Endothelial cell of umbilical vein (primary cell): ENCODE results near the gene SIAH1. TPM values are rescaled to one million over a fixed set of nuclear protein-coding genes. Genes with fewer than 3 reads are reported as not detected.

Experiments
- BruUV-seq: library from RNA; stranded (reverse); fragments of 400-500 nt; replicated peaks from 2 replicates; lab custom pipeline; 2021; lab: Mats Ljungman, UMichigan
- CTCF ChIA-PET: fragments of 300-600, 350-600 bp; sonication (Branson Sonifier 250); formaldehyde crosslinking; loops from one replicate; lab custom pipeline; 2021; ENCODE audit warnings: antibody characterized with exemption, inconsistent platforms; lab: Charles Lee
- POLR2A ChIA-PET: fragments of 300-600, 350-600 bp; sonication (Branson Sonifier 250); formaldehyde crosslinking; loops from one replicate; lab custom pipeline; 2021; ENCODE audit warnings: antibody characterized with exemption, inconsistent platforms; lab: Charles Lee
- DNase-seq: peaks from one replicate; pipeline ENCODE4 v3.0.0-alpha.2; 2011; ENCODE audit warnings: low read depth, low spot score
- FAIRE-seq: peaks from 2 replicates; lab custom pipeline; 2011; peaks lifted over from hg19 to GRCh38; lab: Jason Lieb, UNC
- H2AFZ ChIP-seq: 2 replicates; pipeline ENCODE4 v1.6.0; 2012; ENCODE audit warnings: low read depth, low read length, control low read depth, inconsistent platforms
- H3K27ac ChIP-seq: 2 replicates; pipeline ENCODE4 v1.5.1; 2011; ENCODE audit warnings: low read depth, mild to moderate bottlenecking, control low read depth, low read length, moderate library complexity; ENCODE audit not compliant: insufficient read depth
- H3K27me3 ChIP-seq, 2 experiments: 2 replicates each; pipeline versions ENCODE4 v1.6.0 to v1.6.1; 2011; ENCODE audit warnings: low read length in 2 of 2, mixed read lengths in 1 of 2; ENCODE audit not compliant: control insufficient read depth in 2 of 2, insufficient read depth in 2 of 2
- H3K36me3 ChIP-seq, 2 experiments: 2 replicates in 1 of 2; 3 replicates in 1 of 2; pipeline ENCODE4 v1.5.1; 2011; ENCODE audit warnings: low read length in 2 of 2, mild to moderate bottlenecking in 1 of 2, moderate library complexity in 1 of 2; ENCODE audit not compliant: control insufficient read depth in 2 of 2, insufficient read depth in 2 of 2; ENCODE audit errors: extremely low read depth in 1 of 2
- H3K4me1 ChIP-seq: 3 replicates; pipeline ENCODE4 v1.5.1; 2011; ENCODE audit warnings: mild to moderate bottlenecking, low read length; ENCODE audit not compliant: control insufficient read depth, insufficient read depth; ENCODE audit errors: extremely low read depth
- H3K4me2 ChIP-seq: 2 replicates; pipeline ENCODE4 v1.6.1; 2011; ENCODE audit warnings: low read length, control low read depth, mixed read lengths; ENCODE audit not compliant: insufficient read depth
- H3K4me3 ChIP-seq, 3 experiments: fragments of 200-600 bp in 1 of 3; sonication (generic), shearing (Covaris generic) in 1 of 3; replicated peaks in 1 of 3; 2 replicates each; pipeline ENCODE4 v1.5.1; 2011 to 2016; ENCODE audit warnings: control low read depth in 3 of 3, low read length in 3 of 3, mild to moderate bottlenecking in 2 of 3, inconsistent platforms in 1 of 3, low read depth in 1 of 3, moderate library complexity in 1 of 3; ENCODE audit not compliant: insufficient read depth in 1 of 3
- H3K79me2 ChIP-seq: 2 replicates; pipeline ENCODE4 v1.6.0; 2012; ENCODE audit warnings: low read length, inconsistent platforms; ENCODE audit not compliant: control insufficient read depth, insufficient read depth
- H3K9ac ChIP-seq: replicated peaks from 2 replicates; pipeline ENCODE3; 2011; ENCODE audit warnings: low read length, control low read depth; ENCODE audit not compliant: insufficient read depth; ENCODE audit errors: extremely low read depth
- H3K9me1 ChIP-seq: replicated peaks from 3 replicates; pipeline ENCODE4 v1.6.0; 2011; ENCODE audit warnings: mild to moderate bottlenecking, low read length; ENCODE audit not compliant: control insufficient read depth, insufficient read depth; ENCODE audit errors: extremely low read depth
- H3K9me3 ChIP-seq: replicated peaks from 2 replicates; pipeline ENCODE4 v1.5.1; 2012; ENCODE audit warnings: low read length, inconsistent platforms; ENCODE audit not compliant: control insufficient read depth, insufficient read depth
- H4K20me1 ChIP-seq: replicated peaks from 2 replicates; pipeline ENCODE3; 2011; ENCODE audit warnings: mild to moderate bottlenecking, low read length; ENCODE audit not compliant: control insufficient read depth, insufficient read depth; ENCODE audit errors: extremely low read depth
- CTCF ChIP-seq, 2 donors: IDR thresholded peaks; 1 replicate in 1 of 2; 2 replicates in 1 of 2; pipeline ENCODE4 v1.5.1; 2011; ENCODE audit warnings: low read length in 2 of 2, mild to moderate bottlenecking in 2 of 2, moderate library complexity in 2 of 2, control low read depth in 1 of 2, inconsistent platforms in 1 of 2, low read depth in 1 of 2; ENCODE audit not compliant: insufficient read depth in 1 of 2; ENCODE audit errors: extremely low read depth in 1 of 2
- EZH2 ChIP-seq: IDR thresholded peaks from 2 replicates; pipeline ENCODE4 v1.6.1; 2012; ENCODE audit warnings: borderline replicate concordance, low read depth, mild to moderate bottlenecking, moderate library complexity, low read length, inconsistent platforms; ENCODE audit not compliant: severe bottlenecking
- FOS ChIP-seq: IDR thresholded peaks from 2 replicates; pipeline ENCODE4 v1.6.1; 2011; ENCODE audit warnings: mild to moderate bottlenecking, low read length, moderate library complexity, borderline replicate concordance; ENCODE audit not compliant: insufficient read depth
- GATA2 ChIP-seq: IDR thresholded peaks from 2 replicates; pipeline ENCODE4 v1.7.0; 2011; ENCODE audit warnings: low read depth, mild to moderate bottlenecking, moderate library complexity, mixed read lengths, low read length; ENCODE audit not compliant: insufficient read length, insufficient read depth
- JUN ChIP-seq: IDR thresholded peaks from 2 replicates; pipeline ENCODE4 v1.6.1; 2011; ENCODE audit warnings: borderline replicate concordance, low read depth; ENCODE audit not compliant: insufficient read length, insufficient read depth
- MAX ChIP-seq: IDR thresholded peaks from 2 replicates; pipeline ENCODE4 v1.6.1; 2011; ENCODE audit not compliant: insufficient read depth, insufficient read length
- MYC ChIP-seq: IDR thresholded peaks from one replicate; pipeline ENCODE4 v1.6.1; 2011; ENCODE audit warnings: mild to moderate bottlenecking, low read depth, low read length
- POLR2A ChIP-seq: IDR thresholded peaks from 2 replicates; pipeline ENCODE4 v1.6.1; 2012; ENCODE audit warnings: low read depth, mild to moderate bottlenecking, control low read depth, low read length
- POLR2AphosphoS5 ChIP-seq: IDR thresholded peaks from 2 replicates; pipeline ENCODE4 v1.6.1; 2012; ENCODE audit warnings: low read depth, mild to moderate bottlenecking, control low read depth, low read length, moderate library complexity; ENCODE audit not compliant: insufficient read depth
- dilution Hi-C: fragments of 300-500 bp; cut with MboI; formaldehyde crosslinking; loops from one replicate; pipeline ENCODE4 v1.15.0; 2019; ENCODE audit warnings: low sequenced_read_pairs; ENCODE audit not compliant: extremely low pct_ligation_motif_present
- intact Hi-C: fragments of 100-400 bp; cut with micrococcal nuclease; formaldehyde crosslinking; loops from one replicate; pipeline ENCODE4 v1.10.0; 2022
- polyA plus RNA-seq, 4 experiments: library from polyadenylated mRNA; depleted of rRNA in 3 of 4; stranded (reverse) in 3 of 4; unstranded in 1 of 4; fragments of >200 nt; gene quantifications; 2 replicates each; pipeline versions ENCODE4 v1.2.1 to v1.2.3, GENCODE V29; 2011 to 2012; ENCODE audit warnings: missing spikeins in 1 of 4
- total RNA-seq: library from RNA; stranded (reverse); gene quantifications from 2 replicates; pipeline ENCODE4 v1.2.3, GENCODE V29; 2021

Gene SIAH1
- total and polyA plus RNA-seq, 2 donors (not counting 3 experiments of a cell fraction or from before 2014, with no cell fraction given): 14.4 to 19.9 TPM

- no peak for DNase-seq
- ChIA-PET CTCF (no interaction called here), POLR2A (no interaction called here)
- H2AFZ ChIP-seq: no peak overlapping the region
- H3K9me1 ChIP-seq: no peaks in the 10 kb centered on the region
- no peak for FAIRE-seq
- H3K79me2 ChIP-seq: no peaks in the 10 kb centered on the region
- H3K4me2 ChIP-seq: no peak overlapping the region
- TF ChIP-seq POLR2A: no peak
- TF ChIP-seq CTCF (IDR thresholded peaks at IDR 0.05; ENCODE audit: extremely low read depth in 1 of 2, insufficient read depth in 1 of 2, low read depth in 1 of 2, low read length in 2 of 2): no peak
- TF ChIP-seq EZH2: no peak
- TF ChIP-seq MAX: no peak
- no peak for TF ChIP-seq MYC
- no peak for TF ChIP-seq FOS
- TF ChIP-seq GATA2: no peak
- no peak for TF ChIP-seq JUN
- no peak for TF ChIP-seq POLR2AphosphoS5
- H3K4me1 ChIP-seq: no peaks in the 10 kb centered on the region
- no TSS peak for BruUV-seq
- dilution Hi-C loops (no loop called here), intact Hi-C loops (no loop called here)
- no peaks in the 10 kb centered on the region for H3K27me3 ChIP-seq
- no peak overlapping the region for H3K4me3 ChIP-seq
- no peaks in the 10 kb centered on the region for H3K9me3 ChIP-seq
- no peaks in the 10 kb centered on the region for H3K36me3 ChIP-seq
- no peak overlapping the region for H3K9ac ChIP-seq
- H4K20me1 ChIP-seq: no peaks in the 10 kb centered on the region
- H3K27ac ChIP-seq: no peak overlapping the region
Measured at GRCh38 chr16:48426244-48427141, 41.3 kb upstream of the SIAH1 start.
